Ascending aorta (tissue), 2 donors: Measurements from ENCODE around the gene SIVA1. TPM values are rescaled to one million over a fixed set of nuclear protein-coding genes. Genes with fewer than 3 reads are reported as not detected.

ENCODE experiments used
- DNase-seq, 2 donors: peaks; one replicate each; pipeline ENCODE4 v3.0.0-alpha.2; 2019; ENCODE audit warnings: low spot score in 2 of 2
- H3K27ac ChIP-seq, 2 donors: fragments of 200-600 bp; sonication (generic); one replicate each; pipeline ENCODE4 v1.5.1; 2016 to 2017; ENCODE audit warnings: mild to moderate bottlenecking in 1 of 2
- H3K27me3 ChIP-seq: fragments of 200-600 bp; sonication (generic); one replicate; pipeline ENCODE4 v1.5.1; 2017
- H3K36me3 ChIP-seq, 2 donors: fragments of 200-600 bp; sonication (generic); one replicate each; pipeline ENCODE4 v1.5.1; 2016
- H3K4me1 ChIP-seq, 2 donors: fragments of 200-600 bp; sonication (generic); one replicate each; pipeline ENCODE4 v1.5.1; 2016 to 2017; ENCODE audit warnings: mild to moderate bottlenecking in 1 of 2
- H3K4me3 ChIP-seq, 2 donors: fragments of 200-600 bp; sonication (generic); one replicate each; pipeline ENCODE4 v1.5.1; 2016 to 2017; ENCODE audit warnings: mild to moderate bottlenecking in 1 of 2
- H3K9me3 ChIP-seq, 2 donors: fragments of 200-600 bp; sonication (generic); one replicate each; pipeline ENCODE4 v1.5.1; 2016
- CTCF ChIP-seq, 3 experiments: fragments of 200-600 bp in 2 of 3; fragments of 450-650 bp in 1 of 3; sonication (generic) in 2 of 3; IDR thresholded peaks; one replicate each; pipeline ENCODE4 v1.5.1; 2016 to 2019; ENCODE audit warnings: antibody characterized with exemption in 3 of 3, mild to moderate bottlenecking in 1 of 3, moderate library complexity in 1 of 3
- intact Hi-C: fragments of 100-400 bp; cut with DNase I; formaldehyde crosslinking; loops from one replicate; pipeline ENCODE4 v1.15.1; 2023
- total RNA-seq: library from RNA; depleted of rRNA; stranded (reverse); fragments of >200 nt; gene quantifications from one replicate; pipeline ENCODE4 v1.1.0, GENCODE V29; 2016

SIVA1 gene
- total RNA-seq, 1 donor from 2014 or later, result 410 TPM

- H3K4me1 ChIP-seq, result peaks cover 18 to 42% of the 10 kb centered on the region in 2 donors
- intact Hi-C loops, result loop anchor here (10.0 kb wide), 1 partner anchor 746 kb away; the partner anchor contains the start of gene CRIP1
Measured at GRCh38 chr14:104738375-104739019, 14.4 kb upstream of the SIVA1 start.

GRCh38 chr14:104739026-104739425 is 13.9 kb upstream of the SIVA1 start:
- intact Hi-C loops, result loop anchor here (10.0 kb wide), 1 partner anchor 746 kb away; the partner anchor contains the start of gene CRIP1
- TF ChIP-seq CTCF (IDR thresholded peaks at IDR 0.05), result no peak
- H3K27ac ChIP-seq, result peak overlapping the region; percentile 93 to 94
- H3K4me1 ChIP-seq, result peaks cover 16 to 36% of the 10 kb centered on the region in 2 donors
- H3K36me3 ChIP-seq, result peaks cover 53 to 63% of the 10 kb centered on the region in 2 donors
- H3K9me3 ChIP-seq, result no peaks in the 10 kb centered on the region
- no peak for DNase-seq
- H3K4me3 ChIP-seq, result no peak overlapping the region
- H3K27me3 ChIP-seq, result no peaks in the 10 kb centered on the region

More at GRCh38 chr14:104738375-104739019, 14.4 kb upstream of the SIVA1 start:
- Histone ChIP-seq H3K27me3 (no peaks in the 10 kb centered on the region), H3K9me3 (no peaks in the 10 kb centered on the region), H3K4me3 (no peak overlapping the region), H3K36me3 (peaks cover 47 to 58% of the 10 kb centered on the region in 2 donors), H3K27ac (peak overlapping the region; percentile 93 to 94)
- TF ChIP-seq CTCF (IDR thresholded peaks at IDR 0.05), result no peak
- no peak for DNase-seq

- intact Hi-C loops, result loop anchor here (10.0 kb wide), 2 partner anchors 745 to 895 kb away; partner anchors contain the start of genes CRIP1 and PPP1R13B
- Histone ChIP-seq H3K27me3 (no peaks in the 10 kb centered on the region), H3K27ac (peak overlapping the region; percentile 93 to 94), H3K9me3 (no peaks in the 10 kb centered on the region), H3K36me3 (peaks cover 61 to 71% of the 10 kb centered on the region in 2 donors), H3K4me3 (no peak overlapping the region), H3K4me1 (peaks cover 13 to 28% of the 10 kb centered on the region in 2 donors)
- TF ChIP-seq CTCF (IDR thresholded peaks at IDR 0.05), result no peak
- DNase-seq, result no peak
Measured at GRCh38 chr14:104739546-104740516, 13.1 kb upstream of the SIVA1 start.

- intact Hi-C loops, result loop anchor here (10.0 kb wide), 1 partner anchor 896 kb away; the partner anchor contains the start of gene PPP1R13B
- Histone ChIP-seq H3K4me3 (no peak overlapping the region), H3K4me1 (peaks cover 8 to 26% of the 10 kb centered on the region in 2 donors), H3K27me3 (no peaks in the 10 kb centered on the region), H3K36me3 (peaks cover 69 to 73% of the 10 kb centered on the region in 2 donors), H3K27ac (peak overlapping the region; percentile 17 to 64), H3K9me3 (no peaks in the 10 kb centered on the region)
- no peak for TF ChIP-seq CTCF (IDR thresholded peaks at IDR 0.05)
- no peak for DNase-seq
Measured at GRCh38 chr14:104741108-104741802, 11.7 kb upstream of the SIVA1 start.

- TF ChIP-seq CTCF (IDR thresholded peaks at IDR 0.05), result no peak
- intact Hi-C loops, result loop anchor here (10.0 kb wide), 1 partner anchor 897 kb away; the partner anchor contains the start of gene PPP1R13B
- Histone ChIP-seq H3K4me3 (no peak overlapping the region), H3K27me3 (no peaks in the 10 kb centered on the region), H3K36me3 (peaks cover 69 to 73% of the 10 kb centered on the region in 2 donors), H3K27ac (peak overlapping the region; percentile 17 to 64), H3K4me1 (peaks cover 12 to 27% of the 10 kb centered on the region in 2 donors), H3K9me3 (no peaks in the 10 kb centered on the region)
- no peak for DNase-seq
Measured at GRCh38 chr14:104741803-104742251, 11.1 kb upstream of the SIVA1 start.
